Stimulated activated CD4-positive, alpha-beta T cell treated with anti-CD3 and anti-CD28 coated beads, Interleukin-15, amount 100 ng/mL, for 24 hours (primary cell): ENCODE measurements around the gene CEMIP.

ENCODE experiments used
- DNase-seq: peaks from one replicate; pipeline ENCODE4 v3.0.0-alpha.2; 2020

CEMIP gene

DNA sequence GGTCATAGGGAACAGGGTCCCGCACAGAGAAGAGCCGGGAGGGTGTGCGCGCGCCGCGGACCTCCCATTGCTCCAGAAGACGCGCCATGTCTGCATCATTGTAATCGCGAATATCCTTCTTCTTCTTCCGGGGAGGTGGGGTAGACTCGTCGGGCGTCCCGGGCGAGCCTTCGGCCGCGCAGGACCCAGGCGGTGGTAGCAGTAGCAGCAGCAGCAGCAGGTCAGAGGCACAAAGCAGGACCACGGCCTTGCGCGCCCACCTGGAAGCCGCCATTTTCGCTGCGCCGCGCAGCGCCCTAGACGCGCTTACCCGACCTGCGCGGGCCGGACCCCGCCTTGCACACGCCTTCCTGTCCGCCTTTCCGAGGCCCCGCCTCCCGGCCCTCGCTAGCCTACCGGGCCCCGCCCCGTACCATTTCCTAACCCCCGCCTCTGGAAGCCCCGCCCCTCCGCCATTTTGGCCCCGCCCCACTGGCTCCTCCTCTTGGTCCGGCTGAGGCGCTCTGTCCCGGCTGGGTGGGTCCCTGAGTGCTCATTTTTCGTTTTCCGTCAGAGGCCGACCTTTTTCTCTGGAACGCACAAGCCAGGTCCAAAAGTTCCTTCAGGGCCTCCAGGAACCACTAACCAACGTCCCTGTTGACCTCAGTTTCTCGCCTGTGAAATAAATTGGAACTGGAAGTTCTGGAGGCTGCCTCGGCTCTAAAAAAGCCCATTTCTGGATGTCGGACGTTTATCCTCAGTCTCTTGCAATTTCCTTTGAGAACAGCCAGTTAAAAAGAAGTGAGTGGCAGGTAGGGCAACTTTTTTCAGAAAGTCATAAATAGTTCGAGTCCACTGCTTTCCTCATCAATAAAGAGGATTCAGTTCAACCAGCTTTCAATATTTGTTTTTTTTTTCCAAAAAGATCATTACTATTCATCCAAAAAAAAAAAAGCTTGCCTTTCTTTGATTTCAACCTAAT, 210.6 kb downstream of the CEMIP start, which contains the start of gene MESD:
MESD (minus strand) TSS at position 302 of the 961 bp plus-strand sequence; CDS start at position 274, 28 bp downstream.
- peak; percentile 98 for DNase-seq

- no peak for DNase-seq
Observed at GRCh38 chr15:80990955-80991354, 211.8 kb downstream of the CEMIP start.

- DNase-seq, result peak; percentile 27
Observed at GRCh38 chr15:80991421-80991820, 212.3 kb downstream of the CEMIP start.

DNA sequence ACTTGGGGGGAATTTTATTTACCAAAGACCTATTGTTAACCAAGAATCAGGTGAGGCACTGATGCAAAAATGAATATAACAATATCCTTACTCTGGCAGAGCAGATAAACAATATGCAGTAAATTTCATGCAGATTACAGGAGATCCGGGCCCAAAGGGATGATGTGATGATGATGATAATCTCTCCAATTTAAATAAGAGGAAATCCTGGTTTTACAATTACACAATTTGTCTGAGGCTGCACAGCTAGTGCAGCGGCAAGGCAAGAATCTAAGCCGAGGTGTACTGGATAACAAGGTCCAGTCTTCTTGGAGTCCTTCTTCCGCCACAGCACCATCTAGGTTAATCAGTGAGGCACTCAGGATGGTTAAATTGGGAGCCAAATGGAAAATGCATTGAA, 212.8 kb downstream of the CEMIP start:
- DNase-seq, result no peak

DNA sequence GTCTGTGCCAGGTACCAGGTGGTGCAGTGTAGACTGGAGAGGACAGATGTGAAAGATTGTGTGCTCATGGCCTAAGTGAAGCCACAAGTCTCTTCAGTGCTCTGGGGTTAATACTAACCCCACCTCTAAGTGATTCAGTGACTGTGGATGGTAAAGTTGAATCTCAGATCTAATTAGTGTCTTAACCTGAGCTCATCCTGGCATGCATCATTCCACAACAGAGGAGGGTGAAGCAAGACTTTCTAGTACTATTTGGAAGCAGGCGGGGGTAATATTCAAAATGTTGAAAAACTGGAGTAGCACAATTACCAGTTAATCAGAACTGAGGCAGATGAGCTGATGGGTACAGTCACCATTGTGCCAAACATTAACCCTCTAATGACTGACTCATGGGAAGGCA, 213.3 kb downstream of the CEMIP start:
- DNase-seq, result no peak

DNA sequence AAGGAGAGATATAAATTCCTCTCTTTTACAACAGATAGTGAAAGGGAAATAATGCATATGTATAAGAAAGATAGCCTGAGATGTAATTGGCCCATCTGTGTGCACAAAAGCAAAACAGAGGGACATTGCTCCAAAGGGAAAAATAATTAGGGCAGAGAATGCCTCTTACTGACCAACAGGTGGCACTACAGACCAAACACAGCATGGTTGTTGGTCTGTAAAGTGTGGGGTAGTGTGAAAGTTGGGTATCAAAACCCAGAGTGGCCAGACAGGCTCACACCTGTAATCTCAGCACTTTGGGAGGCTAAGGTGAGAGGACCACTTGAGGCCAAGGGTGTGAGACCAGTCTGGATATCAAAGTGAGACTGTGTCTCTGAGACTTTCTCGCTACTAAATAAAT, 217.1 kb downstream of the CEMIP start:
- DNase-seq, result no peak

DNA sequence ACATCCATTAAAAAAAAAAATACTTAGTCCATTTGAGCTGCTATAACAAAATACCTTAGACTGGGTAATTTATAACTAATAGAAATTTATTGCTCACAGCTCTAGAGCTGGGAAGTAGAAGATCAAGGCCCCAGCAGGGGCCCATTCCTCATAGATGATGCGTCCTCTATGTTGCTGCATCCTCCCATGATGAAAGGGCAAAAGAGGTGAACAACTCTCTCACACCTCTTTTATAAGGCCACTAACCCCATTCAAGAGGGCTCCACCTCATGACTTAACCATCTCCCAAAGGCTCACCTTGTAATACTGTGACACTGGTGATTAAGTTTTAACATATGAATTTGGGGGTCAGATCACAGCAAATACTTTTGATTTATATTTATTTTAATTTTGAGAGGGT, 218.5 kb downstream of the CEMIP start:
- no peak for DNase-seq

DNA sequence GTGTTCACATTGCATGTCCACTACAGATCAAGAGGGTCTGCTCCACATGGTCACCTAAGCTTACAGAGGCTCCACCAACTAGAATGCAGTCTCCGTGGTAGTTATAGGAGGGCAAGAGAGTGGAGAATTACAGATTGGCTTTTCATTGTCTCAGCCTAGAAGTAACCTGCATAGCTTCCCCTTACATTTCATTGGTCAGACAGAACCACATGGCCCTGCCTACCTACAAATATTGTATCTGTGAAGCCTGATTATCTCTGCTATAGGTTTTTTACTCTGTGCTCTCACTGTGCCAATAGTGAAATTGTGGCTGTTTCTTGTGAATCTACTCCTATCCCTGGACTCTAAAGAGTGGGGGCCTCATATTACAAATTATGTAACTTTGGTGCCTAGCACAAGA, 219.1 kb downstream of the CEMIP start:
- no peak for DNase-seq

GRCh38 chr15:80999623-81000036, 220.5 kb downstream of the CEMIP start:
- peak; percentile 84 for DNase-seq

- DNase-seq, result no peak
Observed at GRCh38 chr15:81000144-81000623, 221.0 kb downstream of the CEMIP start.

DNA sequence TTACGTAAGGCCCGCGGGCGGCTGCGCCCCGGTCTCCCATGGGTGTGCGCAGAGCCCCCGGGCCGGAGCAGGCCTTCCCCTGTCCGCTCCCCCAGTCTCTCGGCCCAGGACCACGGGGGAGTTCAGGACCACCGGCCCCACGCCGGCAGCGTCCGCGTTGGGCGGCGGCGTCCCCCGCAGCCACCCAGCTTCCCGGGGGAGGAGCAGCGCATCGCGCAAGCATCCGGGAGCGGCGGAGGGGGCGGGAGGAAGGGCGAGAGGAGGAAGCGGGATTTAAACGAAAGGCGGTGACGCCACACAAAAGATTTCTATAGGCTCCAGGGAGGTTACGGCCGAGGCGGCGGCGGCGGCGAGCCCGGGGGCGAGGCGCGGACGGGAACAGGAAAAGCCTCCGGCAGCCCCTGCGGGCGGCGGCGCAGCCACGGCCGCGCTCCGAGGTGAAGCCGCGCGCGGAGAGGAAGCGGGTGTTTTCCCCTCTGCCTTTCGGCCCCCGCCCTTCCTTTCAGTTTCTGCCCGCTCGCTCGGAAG, 221.5 kb downstream of the CEMIP start, which contains the start of gene TLNRD1:
TLNRD1 (plus strand) TSS at position 300 of the 528 bp plus-strand sequence. CDS start 1,349 bp downstream, outside the sequence.
- peak; percentile 92 for DNase-seq
